Measurements from ENCODE around the gene CDC25B.

The CDC25B gene

DNA sequence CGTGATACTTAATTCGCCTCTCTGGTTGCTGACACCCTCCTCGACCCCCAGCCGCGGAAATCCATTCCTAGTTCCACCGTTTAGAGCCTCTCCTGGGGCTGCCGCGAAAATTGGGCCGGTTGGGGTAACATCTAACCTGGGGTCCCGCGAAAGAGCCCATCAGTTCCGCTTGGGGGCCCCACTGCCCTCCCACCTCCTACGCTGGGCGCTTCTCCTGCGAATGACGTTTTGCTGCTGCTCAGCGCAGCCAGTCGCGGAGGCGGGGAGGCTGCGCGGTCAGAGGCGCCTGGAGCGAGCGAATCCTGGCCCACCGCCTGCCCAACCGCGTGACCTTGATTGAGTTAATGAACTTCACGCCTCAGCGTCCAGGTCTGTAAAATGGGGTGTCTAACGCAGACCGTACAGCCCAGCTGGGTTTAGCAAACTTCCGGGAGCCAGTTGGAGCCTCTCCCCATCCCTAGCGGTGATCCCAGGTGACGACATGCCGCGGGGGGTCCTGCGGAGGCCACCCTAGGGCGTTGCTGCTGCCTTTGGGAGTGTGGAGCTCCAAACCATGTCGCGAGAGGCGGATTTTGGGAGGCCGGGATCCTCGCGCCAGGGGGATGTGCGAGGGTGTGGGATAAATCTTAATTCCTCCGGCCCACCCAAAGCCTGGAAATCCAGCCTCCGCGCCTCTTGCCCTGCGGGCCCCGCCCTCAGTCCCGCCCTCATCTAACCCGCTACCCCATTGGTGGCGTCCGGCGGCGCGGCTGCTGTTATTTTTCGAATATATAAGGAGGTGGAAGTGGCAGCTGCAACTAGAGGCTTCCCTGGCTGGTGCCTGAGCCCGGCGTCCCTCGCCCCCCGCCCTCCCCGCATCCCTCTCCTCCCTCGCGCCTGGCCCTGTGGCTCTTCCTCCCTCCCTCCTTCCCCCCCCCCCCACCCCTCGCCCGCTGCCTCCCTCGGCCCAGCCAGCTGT, at the start of gene CDC25B:
Gene CDC25B (plus strand): TSS at position 800 of the 958 bp plus-strand sequence. CDS start 222 bp downstream, outside the sequence.
- DNase-seq (ENCODE audit: low read depth) = peak; percentile 55

DNA sequence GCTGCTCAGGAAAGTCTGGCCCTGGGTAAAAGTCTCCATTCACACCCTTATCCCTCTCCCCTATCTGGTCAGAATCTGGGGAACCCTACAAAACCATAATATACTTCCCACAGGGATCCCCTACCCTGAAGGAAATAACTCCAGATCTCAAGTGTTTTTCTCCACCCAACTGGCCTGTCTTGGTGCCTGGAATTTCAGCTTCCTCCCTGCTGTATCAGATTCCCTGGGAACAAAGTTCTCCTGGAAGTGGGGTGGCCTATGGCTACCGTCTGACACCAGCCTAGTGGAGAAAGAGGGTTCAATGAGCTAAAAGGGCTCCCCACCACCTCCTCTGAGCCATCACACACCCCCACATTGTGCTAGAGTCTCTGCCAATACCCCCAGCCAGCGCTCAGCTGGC, 48.6 kb upstream of the CDC25B start:
- DNase-seq (ENCODE audit: low read depth) = no peak

DNA sequence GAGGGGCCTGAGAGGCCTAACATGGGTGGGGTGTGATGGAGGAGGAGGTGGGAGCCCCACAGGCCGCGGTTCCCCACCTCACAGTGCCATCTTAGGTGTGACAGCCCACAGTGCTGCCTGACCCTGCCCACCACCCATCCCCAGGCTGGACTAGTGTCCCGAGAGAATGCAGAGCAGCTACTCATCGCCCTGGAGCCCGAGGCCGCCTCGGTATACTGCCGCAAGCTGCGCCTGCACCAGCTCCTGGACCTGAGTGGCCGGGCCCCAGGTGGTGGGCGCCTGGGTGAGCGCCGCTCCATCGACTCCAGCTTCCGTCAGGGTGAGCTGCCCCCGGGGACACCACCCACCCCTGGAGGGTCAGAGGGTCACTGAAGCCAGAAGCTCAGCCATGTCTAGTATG, 48.0 kb upstream of the CDC25B start:
- DNase-seq (ENCODE audit: low read depth) = no peak

DNA sequence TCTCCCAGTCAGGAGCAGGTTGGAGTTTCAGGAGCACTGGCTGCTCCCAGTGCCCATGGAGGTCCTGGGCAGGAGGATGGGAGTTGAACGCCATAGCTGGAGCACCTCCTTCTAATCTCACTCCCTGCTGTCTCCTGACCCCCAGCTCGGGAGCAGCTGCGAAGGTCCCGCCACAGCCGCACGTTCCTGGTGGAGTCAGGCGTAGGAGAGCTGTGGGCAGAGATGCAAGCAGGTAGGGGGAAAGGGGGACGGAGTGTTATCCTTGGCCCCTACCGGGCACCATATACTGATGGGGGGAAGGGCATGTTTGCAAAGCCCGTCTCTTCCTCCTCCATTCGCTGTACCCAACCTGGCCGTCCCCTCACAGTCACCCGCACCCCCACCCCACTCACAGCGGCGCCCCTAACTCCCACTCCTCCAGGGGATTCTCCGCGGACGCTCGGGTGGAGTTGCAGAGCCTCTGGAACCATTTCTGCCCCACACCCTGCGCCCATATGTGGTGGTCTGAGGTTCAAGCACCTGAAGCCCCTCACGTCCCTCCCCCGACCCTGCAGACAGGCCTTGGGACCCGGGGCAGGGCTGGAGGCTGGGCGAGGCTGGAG, 46.9 kb upstream of the CDC25B start:
- DNase-seq (ENCODE audit: low read depth) = no peak

DNA sequence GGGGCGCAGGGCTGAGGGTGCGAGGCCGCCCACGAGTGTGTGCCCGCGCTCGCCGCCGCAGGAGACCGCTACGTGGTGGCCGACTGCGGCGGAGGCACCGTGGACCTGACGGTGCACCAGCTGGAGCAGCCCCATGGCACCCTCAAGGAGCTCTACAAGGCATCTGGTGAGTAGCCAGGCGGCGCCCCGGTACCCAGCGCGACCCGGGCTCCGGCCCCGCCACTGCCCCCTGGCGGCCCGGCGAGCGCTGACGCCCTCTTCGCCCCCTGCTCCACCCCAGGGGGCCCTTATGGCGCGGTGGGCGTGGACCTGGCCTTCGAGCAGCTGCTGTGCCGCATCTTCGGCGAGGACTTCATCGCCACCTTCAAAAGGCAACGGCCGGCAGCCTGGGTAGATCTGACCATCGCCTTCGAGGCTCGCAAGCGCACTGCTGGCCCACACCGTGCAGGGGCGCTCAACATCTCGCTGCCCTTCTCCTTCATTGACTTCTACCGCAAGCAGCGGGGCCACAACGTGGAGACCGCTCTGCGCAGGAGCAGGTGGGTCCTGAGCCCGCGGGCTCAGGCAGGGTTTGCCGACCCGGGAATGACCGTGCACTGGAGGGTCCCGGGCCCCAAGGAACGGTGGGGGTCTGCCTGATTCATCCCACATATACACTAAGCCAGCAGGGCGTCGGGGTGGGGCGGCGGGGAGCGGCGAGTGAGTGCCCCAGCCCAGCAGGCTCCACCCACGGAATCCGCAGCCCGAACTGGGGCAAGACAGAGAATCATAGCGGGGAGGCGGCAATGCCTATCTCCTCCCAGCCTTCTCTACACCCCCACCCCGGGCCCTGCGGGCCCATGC, 46.2 kb upstream of the CDC25B start:
- no peak for DNase-seq (ENCODE audit: low read depth)

DNA sequence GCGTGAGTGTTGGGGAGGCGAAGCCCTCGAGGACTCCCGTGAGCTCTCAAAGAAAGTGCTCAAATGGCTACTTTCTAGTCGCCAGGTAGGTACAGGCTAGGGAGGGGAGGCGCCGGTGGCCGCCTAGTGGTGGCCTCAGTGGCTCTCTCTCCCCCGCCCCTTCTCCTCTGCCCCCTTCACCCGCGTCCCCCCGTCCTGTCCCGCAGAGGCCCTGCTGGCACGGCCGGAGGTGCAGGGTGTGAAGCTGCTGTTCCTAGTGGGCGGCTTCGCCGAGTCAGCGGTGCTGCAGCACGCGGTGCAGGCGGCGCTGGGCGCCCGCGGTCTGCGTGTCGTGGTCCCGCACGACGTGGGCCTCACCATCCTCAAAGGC, 44.8 kb upstream of the CDC25B start:
- no peak for DNase-seq (ENCODE audit: low read depth)

DNA sequence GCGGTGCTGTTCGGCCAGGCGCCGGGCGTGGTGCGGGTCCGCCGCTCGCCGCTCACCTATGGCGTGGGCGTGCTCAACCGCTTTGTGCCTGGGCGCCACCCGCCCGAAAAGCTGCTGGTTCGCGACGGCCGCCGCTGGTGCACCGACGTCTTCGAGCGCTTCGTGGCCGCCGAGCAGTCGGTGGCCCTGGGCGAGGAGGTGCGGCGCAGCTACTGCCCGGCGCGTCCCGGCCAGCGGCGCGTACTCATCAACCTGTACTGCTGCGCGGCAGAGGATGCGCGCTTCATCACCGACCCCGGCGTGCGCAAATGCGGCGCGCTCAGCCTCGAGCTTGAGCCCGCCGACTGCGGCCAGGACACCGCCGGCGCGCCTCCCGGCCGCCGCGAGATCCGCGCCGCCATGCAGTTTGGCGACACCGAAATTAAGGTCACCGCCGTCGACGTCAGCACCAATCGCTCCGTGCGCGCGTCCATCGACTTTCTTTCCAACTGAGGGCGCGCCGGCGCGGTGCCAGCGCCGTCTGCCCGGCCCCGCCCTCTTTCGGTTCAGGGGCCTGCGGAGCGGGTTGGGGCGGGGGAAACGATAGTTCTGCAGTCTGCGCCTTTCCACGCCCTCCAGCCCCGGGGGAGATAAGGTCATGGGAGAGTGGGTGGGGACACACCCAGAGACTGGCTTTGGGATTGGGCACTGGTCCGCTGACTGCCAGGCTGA, 44.3 kb upstream of the CDC25B start:
- DNase-seq (ENCODE audit: low read depth) = no peak

DNA sequence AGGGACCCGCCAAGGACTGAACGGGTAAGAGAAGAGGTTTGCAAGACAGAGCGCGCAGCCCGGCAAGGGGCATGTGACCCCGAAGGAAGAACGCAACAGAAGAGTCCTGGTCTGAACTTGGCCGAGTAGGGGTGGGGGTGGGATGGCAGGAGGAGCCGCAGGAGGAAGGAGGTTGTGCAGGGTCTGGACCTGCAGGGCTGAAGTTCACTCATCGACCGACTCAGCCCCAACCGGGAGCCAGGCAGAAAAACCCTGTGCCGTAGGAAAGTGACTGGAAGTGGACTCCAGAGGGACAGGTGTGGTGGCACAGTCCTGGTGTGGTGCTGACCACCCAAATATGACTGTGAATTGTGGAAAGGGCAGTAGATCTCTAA, 43.7 kb upstream of the CDC25B start:
- DNase-seq (ENCODE audit: low read depth) = no peak

DNA sequence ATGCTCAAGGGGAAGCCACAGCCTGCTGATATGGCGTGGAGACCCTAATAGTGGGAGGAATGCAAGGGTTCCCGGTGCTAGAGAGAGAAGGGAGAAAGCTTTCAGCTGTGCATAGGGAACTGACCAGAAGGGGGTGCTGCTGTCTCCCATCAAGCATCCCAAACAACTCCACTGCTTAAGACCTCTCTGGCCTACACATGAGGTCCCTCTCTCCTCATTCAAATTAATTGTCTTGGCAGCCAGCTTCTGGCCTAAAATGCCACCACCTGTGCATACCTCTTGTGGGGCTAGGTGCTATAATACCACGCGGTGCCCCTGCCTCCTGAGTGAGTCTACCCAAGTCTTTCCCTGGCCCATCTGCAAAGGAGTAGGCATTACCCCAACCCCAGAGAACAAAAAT, 43.0 kb upstream of the CDC25B start:
- DNase-seq (ENCODE audit: low read depth) = peak; percentile 10

DNA sequence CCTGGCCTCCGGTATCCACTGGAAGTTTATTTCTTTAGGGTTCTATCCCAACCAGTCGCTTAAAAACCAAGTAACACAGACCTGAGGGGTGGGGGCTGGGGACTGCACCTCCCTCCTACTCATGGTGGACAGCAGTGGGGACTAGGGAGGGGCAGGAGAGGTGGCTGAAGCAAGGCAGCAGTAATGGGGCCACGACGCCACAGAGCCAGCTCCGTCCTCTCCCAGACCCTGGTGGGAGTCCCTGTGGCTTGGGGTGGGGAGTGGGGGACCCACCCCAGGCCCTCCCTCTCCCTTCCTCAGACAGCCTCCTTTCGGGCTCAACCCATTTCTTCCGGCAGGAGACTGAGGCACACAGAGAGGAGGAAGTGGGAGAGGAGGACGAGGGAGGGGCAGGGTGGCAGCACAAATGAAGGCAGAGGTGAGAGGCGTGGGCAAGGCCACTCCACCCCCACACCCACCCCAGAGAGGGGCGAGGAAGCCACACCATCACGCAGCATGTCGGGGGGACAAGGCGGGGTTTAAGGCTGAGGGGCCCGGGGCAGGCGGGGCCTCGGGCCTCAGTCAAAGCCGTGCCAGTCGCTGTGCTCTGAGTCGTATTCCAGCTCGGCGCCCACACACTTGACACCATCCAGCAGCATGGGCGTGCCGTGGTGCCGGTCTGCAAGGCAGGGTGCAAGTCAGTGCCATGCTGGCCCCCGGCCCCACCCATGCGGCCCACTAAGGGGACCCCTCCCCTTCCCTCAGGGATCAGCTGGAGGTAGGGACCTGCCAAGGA, 42.4 kb upstream of the CDC25B start:
- no peak for DNase-seq (ENCODE audit: low read depth)

DNA sequence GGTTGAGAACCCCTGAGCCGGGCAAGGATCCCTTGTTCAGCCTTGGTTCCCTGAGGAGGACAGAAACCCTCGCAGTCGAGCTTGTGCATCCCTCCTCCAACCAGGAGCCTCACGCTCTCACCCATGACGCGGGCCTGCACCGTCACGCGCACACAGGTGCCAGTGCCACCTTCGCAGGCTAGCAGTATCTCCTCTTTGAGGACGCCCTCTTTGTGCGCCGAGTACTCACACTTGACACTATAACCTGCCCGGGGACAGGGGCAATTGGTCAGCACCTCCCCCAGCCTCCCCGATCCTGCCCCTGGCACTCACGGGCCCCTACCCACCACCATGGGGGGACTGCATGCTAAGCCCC, 41.9 kb upstream of the CDC25B start:
- no peak for DNase-seq (ENCODE audit: low read depth)

DNA sequence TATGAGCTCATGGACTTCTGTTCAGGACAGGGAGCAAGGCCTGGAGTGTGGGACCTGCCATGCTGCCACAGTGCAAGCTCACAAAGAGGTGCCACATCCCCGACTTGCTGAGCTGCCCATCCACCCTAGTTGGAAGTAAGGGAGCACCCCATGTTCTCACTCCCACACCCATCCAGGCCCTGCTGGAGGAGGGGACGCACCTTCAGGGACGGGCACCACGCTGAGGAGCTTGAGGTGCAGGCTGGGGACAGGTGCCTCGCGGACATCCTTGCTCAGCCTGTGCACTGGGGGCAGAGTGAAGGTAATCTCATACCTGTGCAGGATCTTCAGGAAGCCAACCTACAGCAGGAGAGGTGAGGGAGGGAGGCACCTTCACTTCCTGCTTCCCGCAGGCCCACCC, 40.8 kb upstream of the CDC25B start:
- DNase-seq (ENCODE audit: low read depth) = no peak

DNA sequence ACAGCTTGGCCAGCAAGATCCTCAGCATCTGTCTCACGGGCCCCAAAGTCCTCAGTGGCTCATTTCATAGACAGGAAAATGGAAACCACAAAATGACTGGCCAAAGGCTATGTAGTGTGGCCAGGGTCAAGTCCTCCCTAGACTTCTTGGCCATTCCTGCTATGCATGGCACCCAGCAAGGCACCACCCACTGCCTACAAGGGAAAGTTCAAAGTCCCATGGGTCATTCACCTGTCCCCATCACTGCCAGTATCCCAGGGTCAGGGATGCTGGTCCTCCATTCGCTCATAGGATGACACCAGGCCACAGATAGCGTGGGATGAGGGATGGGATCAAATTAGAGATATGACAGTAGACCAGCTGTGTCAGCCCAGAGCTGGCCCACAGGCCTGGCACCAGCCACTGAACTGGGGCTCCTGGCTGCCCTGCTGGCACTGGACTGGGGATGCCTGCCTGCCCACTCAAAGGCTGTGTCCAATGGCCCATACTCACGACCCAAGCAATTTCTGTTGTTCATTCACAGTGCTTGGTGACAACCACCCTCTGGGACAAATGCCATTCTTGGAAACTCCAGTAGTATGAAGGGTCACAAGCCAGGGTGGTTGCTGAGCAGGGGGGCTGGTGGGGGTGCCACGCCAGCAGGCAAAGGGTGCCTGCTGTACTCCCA, 40.2 kb upstream of the CDC25B start:
- DNase-seq (ENCODE audit: low read depth) = no peak

DNA sequence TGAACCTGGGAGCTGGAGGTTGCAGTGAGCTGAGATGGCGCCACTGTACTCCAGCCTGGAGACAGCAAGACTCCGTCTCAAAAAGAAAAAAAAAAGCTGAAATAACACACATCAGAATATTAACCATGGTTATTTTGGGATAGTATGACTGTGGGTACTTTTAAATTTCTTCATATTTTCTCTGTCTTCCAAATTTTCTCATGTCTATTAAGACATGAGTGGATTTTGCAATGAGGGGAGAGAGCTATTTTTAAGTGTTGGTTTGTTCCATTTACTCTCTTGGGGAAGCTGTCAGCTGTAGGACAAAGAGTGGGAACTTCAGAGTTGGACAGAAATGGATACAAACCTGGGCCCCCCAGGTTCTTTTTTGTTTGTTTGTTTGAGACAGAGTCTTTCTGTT, 38.8 kb upstream of the CDC25B start:
- DNase-seq (ENCODE audit: low read depth) = no peak

DNA sequence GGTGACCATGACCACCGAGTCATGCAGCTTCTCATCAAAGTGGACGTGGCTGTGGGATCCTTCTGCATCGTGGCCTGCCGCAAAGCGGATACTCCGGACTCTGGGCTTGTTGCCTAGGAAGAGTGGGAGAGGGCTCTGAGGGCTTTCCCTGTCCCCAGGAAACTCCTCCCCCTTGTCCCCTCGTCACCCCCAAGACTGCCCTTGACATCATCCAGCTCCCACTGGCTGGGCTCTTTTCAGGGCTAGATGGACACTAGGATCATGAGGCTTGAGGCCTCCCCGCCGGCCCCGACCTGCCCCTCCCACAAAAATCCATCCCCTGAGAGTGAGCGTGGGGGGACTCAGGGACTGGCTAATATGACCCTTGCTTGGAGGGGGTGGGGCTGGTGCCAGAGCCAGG, 37.5 kb upstream of the CDC25B start:
- DNase-seq (ENCODE audit: low read depth) = no peak

DNA sequence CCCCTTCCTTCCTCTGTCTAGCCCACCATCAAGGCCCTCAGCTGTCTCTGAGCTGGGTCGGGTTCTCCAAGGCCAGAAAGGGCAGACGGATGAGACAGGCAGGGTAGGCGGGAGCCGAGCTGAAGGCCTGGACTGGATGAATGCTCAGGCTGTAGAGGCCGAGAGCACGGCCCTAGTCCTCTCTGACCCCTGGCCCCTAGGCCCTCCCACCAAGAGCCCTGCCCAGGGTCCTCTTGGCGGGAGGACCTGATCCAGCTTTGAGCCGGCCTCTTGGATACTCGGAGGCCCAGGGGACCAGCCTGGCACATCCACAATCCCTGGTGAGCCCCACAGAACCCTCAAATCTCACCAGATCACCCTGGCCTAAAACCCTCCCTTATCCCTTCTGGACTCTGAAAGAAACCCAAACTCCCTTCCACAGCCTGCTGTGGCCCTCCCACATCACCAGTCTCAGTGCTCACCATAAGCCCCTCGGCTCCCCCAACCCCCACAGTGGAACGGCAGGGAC, 36.7 kb upstream of the CDC25B start:
- DNase-seq (ENCODE audit: low read depth) = no peak

DNA sequence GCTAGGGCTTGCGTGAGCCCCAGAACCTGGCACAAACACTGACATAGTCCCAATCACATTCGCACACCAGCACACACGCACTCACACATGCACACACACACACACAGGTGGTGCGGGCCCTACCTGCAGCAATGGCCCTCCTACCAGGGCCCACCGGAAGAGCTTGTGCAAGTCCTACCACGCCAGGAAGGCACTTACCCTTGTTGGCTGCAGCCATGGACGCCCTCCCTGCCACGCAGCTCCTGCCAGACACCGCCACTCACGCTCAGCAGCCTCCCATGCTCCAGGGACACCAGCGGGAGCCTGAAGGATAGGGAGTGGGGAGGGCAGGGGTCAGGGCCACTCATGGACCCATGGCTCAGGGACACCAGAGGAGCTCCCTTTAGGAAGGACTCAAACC, 36.2 kb upstream of the CDC25B start:
- DNase-seq (ENCODE audit: low read depth) = no peak

DNA sequence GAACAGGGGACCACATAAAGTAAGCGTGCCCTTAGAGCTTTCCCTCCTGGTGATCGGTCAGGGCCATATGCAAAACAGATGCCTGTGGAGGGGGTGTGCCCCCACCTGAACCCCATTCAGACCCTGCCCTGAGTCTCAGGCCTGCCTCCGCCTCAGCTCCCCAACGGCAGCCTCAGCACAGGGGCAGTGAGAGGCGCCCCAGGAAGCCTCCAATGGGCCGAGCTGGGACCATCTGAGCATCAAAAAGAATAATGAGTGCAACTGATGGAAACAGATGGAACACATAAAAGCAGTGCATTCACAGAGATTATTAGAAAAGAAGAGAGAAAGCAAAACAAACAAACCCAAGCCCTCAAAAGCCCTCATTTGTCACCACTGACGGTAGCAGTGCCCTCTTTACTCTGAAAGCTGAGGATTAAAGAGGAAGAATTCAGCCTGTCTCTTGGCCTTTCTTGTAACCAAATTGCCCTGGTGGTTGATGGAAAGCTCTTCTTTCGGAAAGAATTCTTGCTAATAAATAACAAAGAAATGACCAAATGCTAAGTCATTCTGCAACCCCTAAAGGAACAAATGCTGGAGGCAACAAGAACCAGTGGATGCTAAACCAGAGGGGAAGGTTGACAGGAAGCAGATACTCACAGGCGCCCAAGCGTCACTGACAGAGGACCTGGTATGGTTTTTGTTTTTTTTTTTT, 35.3 kb upstream of the CDC25B start:
- no peak for DNase-seq (ENCODE audit: low read depth)

DNA sequence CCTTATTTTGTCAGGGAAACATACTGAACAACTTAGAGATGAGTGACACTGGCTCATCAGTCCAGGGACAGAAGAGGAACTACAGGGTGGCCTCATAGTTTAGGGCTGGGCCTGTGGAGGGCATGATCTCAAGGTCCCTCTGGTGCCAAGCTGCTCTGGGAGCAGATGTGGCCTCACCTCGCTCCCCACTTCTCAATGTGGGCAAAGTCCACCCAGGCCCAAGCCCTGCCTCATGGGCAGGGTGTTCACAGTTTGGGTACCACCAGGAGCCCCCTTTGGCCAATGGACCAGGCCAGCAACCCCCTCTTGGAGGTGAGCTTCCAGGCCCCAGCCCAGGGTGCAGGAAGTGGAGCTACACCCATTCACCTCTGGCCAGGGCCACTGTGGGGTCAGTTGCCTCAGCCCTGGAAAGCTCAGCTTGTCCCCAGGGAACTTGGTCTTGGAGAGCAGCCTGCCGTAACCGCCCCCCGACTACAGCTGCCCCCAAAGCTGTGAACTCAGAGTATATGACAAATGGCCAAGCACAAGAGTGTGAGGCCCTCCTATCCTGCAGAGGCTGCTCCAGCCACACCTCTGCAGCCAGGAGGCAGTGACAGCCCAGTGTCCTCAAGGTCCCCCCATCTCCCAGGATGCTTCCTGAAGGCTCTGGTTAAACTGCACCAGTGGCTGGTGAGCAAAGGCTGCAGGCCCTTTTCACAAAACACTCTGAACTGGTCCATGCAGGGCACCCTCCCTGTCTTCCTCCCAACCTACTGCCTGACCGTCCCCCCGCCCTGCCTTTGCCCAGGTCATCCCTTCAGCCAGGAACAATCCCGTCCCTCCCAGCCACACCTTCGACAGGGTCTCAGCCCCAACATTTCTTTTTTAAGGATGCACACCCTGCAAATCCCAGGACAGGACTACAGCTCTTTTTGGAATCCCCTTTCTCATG, 32.2 kb upstream of the CDC25B start:
- DNase-seq (ENCODE audit: low read depth) = no peak
